ENCODE measurements around the gene CDH23.

Gene CDH23

DNA sequence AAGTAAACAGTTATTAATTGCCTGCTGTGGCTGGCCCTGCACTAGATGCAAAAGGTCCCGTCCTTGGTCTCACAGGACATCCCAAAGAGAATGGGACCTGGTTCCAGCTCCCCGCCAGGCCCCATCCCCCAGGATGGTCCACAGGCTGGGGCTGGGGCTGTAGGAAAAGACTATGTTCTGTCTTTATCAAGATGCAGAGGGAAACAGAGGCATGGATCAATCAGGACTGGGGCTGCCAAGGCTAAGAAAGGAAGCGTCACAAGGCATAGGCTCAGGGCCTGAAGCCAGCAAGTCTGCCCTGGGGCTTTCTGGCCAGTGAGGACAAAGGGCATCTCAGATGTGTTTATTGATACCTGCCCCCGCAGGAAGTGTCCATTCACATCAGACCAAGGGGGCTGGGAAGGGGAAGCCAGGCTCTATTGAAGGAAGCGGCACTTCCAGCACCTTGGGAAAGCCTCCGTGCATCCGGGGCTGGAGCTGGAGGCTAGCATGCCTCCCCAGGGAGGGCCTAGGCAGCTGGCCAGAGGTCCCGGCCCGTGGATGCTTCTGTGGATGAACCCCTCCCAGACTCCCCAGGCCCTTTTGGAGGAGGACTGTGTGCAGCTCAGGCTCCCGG is 370.8 kb downstream of the CDH23 start:
- DNase-seq, result no peak

GRCh38 chr10:71769279-71769823 is 372.6 kb downstream of the CDH23 start:
- DNase-seq, result no peak

DNA sequence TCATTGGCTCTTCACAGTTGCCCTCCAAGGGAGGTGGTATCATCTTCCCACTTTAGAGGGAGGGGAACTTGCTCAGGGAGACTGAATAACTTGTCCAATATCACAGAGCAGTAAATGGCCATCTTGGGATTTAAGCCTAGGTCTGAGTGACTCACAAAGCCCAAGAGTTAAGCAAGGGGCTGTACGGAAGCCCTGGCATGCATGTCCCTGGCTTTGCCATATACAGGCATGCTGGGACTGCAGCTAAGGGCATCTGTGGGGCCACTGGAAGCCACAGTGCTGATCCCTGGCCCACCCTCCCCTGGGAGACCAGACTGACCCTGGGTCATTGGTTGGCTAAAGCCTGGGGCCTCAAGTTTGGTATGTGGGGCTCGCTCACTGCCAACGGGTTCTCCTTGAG is 373.5 kb downstream of the CDH23 start:
- DNase-seq, result no peak

GRCh38 chr10:71770789-71771188 is 374.1 kb downstream of the CDH23 start:
- no peak for DNase-seq

GRCh38 chr10:71771204-71771603 is 374.5 kb downstream of the CDH23 start:
- no peak for DNase-seq

GRCh38 chr10:71771821-71772617 is 375.3 kb downstream of the CDH23 start:
- DNase-seq, result peak in 1 of 2 donors; percentile 33

DNA sequence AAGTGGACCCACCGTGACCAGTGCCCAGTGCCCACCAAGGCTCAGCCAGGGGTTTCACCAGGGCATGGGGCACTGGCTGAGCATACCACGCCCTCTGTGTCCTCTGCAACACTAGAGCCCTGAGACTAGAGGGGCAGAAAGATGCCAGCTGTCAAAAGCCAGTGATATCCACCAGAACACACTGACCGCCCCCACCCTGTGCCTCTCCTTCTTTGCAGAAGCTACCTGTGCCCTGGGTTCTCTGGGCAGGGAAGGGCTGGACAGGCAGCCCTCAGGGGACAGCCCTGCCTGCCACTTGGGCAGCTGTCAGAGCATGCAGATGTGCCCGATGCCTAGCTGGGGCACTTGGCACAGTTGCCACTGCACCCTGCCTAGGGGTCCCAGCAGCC is 376.1 kb downstream of the CDH23 start:
- no peak for DNase-seq

DNA sequence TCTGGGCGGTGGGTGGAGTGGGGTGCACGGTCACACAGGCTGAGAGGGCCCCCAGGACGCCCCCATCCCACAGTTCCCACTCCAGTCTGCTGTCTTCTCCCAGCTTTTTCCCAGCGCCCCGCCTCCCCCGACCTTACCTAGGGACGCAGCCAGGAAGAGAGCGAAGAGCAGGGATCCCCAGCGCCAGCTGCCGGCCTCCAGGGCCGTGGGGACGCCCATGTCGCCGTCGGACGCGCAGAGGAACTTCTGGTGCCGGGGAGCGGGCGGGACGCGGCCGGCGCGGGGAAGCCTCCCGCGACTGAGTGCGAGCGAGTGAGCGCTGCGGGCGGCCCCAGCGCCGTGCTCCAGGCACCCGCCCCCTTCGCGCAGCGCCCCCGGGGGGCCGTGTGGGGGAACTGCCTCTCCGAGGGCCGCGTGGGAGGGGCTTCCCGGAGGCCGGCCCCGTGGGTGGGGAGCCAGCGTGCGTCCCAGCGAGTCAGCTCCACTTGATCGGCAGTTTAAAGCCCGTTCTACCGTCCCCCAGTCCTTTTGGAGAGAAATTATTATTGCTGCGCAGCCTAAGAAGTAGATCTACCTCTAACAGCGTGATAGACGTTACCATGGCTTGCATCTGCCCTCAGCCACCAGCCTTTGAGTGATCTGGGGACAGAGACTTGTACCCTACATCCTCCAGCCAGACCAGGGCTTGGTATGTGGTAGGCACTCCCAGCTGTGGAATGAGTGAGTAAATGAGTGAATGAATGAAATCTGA is 376.7 kb downstream of the CDH23 start, which contains the start of gene VSIR:
Gene VSIR, minus strand, starts transcription at position 300 of the 751 bp plus-strand sequence. Its CDS starts 81 bp downstream, at position 219.
- DNase-seq, result peak; percentile 66 to 80

DNA sequence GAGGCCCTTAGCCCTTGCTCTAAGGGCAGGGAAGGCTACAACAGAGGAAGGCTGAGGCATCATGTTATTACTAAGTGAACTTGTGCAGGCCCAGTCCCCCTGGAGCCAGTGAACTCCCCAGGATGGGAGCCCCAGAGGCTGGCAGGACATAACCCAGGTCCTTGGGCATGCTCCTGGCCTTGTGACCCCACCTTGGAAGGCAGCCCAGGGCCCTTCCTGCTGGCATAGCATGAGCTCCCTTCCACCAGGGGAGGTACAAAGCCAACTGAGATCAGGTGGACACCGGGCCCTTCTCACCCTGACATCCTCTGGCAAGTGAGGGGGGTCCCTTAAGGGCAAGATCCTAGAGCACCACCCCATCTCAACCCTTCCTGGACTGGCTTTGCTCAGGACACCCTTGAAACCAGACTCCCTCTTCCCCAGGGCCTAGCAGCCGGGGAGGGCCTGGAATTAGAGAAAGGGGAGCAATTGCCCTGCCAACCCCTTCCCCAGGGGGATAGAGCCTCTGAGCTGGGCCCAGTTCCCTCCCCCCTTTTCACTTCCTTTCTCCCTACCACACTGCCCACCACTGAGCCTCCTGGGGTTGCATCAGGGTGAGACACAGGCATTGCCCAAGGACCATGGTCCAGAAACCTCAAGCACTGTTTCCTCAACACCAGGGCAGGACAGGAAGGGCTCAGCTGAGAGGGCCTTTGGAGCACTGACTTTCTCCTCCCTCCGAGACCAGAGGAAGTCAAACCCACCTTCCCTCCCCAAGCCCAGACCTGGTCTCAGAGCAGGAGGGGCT is 378.4 kb downstream of the CDH23 start:
- peak in 1 of 2 donors; percentile 44 for DNase-seq

DNA sequence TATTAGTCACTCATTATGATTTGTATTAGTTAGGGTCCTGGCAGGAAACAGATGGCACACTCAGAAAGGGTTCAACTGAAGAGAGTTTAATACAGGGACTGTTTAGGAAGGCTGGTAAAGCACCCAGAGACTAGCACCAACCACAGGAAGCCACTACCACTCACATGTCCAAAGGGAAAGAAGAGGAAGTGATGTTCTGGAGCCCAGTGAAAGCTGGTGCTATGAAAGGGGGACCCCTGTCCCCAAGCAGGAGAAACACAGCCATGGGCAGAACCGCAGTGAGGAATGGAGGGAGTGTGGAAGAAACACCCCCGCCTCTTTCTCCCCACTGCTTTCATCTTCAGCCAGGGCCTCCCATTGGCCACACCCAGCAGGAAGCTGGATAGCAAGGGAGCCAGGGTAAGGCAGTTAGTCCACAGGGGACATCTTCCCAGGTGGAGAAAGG is 379.8 kb downstream of the CDH23 start:
- DNase-seq, result peak in 1 of 2 donors; percentile 91

- no peak for DNase-seq
Measured at GRCh38 chr10:71777213-71777985, 380.7 kb downstream of the CDH23 start.

DNA sequence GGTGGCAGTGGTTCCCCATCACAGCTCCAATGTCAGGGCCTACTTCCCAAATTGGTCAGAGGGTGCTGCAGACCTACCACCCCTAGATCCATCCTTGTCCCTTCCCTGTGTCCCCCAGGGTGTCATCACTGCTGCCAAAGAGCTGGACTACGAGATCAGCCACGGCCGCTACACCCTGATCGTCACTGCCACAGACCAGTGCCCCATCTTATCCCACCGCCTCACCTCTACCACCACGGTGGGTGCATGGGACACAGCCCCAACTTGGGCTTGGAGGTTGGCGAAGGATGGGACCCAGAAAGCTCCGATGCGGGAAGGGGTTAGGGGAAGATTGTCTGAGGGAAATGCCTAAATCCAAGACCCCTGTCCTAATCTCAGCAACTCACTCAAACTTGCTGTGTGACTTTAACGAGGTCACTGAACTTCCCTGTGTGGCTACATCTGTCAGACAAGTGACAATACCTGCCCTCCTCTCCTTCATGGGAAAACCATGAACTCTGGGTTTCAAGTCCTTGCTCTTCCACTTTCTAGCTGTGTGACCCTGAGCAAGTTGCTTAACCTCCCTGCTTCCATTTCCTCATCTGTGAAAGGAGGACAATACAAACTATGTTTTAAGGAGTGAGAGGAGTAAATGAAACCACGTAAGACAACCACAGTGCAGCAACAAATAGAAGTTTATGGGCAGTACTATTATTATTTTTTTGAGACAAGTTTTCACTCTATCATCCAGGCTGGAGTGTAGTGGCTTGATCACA is 381.5 kb downstream of the CDH23 start:
- no peak for DNase-seq

DNA sequence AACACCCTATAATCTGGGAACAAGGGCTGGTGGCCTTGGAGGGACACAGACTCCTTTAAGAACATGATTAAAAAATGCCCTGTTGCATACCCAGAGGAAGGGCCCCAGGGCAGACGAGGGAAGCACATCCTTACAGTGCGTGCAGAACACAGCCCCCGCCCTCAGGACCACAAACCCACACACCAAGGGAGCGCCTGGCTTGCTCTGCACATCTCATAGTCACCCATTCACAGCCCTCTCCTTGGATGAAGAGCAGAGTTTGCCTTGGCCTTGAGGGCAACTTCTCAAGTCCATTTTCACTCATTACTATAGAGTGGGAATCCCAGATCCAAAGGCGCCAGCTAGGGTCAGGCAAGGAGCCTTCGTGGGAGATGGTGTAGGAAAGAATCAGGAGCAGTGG is 382.9 kb downstream of the CDH23 start:
- DNase-seq, result no peak

DNA sequence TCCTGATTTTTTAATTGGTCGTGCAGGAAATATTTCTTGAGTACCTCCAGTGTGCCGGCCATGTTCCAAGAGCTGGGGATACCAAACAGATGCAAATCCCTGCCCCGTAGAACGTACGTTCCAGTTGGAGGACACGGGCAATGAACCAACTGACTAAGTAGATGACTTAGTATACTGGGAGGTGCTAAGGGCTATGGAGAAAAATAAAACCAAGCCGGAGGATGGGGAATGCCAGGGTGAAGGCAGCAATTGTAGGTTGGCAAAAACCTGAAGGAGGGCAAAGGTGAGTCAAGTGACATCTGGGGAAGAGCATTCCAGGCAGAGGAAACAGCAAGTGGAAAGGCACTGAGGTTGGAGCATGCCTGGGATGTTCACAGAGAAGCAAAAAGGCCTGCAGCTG is 383.4 kb downstream of the CDH23 start:
- DNase-seq, result no peak

- no peak for DNase-seq
Measured at GRCh38 chr10:71780719-71781118, 384.0 kb downstream of the CDH23 start.

GRCh38 chr10:71782221-71782916 is 385.6 kb downstream of the CDH23 start:
- no peak for DNase-seq

GRCh38 chr10:71782917-71783490 is 386.3 kb downstream of the CDH23 start:
- DNase-seq, result peak; percentile 25 to 58

DNA sequence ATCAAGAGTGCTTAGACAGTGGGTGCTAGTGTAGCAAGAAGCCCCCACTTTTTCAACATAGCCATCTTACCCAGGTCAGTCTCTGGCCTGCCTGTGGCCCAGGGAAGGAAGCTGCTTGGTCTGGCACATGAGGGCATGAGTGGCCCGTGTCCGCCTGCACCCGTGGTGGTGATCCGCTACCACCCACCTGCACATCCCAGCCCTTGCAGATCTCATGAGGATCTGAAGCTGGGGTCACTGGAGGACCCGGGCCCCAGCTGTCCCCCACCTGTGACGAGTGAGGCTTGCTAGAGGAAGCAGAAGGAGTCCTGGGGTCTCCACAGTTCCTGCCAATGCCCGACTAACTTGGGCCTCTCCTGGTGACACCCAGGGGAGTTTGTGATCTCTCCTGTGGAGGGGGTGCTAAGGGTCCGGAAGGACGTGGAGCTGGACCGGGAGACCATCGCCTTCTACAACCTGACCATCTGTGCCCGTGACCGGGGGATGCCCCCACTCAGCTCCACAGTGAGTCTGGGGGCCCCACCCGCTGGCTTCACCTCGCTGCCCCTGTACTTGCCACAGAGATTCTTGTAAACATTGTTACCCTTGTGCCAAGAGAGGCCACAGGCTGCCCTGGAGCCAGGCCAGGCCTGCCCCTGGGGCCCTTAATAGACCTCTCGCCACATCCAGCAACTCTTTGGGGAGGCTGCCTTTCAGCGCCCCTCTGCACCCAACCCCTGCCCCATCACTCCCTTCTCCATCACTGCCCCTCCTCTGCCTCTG is 387.4 kb downstream of the CDH23 start:
- no peak for DNase-seq

DNA sequence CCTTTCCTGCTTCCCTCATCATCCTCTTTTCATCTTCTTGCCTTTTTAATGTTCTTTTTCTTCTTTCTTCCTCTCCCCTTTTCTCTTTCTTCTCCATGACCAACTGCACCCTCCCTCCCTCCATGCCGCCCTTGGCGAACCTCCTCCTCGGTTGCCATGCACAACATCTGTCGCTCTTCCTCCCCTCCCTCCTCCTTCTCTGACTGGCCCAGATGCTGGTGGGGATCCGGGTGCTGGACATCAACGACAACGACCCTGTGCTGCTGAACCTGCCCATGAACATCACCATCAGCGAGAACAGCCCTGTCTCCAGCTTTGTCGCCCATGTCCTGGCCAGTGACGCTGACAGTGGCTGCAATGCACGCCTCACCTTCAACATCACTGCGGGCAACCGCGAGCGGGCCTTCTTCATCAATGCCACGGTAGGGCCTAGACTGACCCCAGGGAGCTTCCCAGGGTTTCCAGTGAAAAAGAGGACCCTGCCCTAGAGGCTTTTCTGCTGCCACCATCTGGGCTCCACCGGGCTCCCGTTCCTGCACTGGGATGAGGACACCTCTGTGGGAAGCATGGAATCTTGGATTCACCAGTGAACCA is 388.1 kb downstream of the CDH23 start:
- DNase-seq, result no peak

Data from bone marrow (tissue), 2 donors.